Skeletal muscle satellite cell (primary cell): ENCODE data around the gene CNTNAP2.

ENCODE experiments used
- H3K27me3 ChIP-seq: 2 replicates; pipeline ENCODE4 v1.7.0; 2013; ENCODE audit warnings: low read length; ENCODE audit not compliant: control insufficient read depth, insufficient read depth
- H3K36me3 ChIP-seq: 2 replicates; pipeline ENCODE4 v1.7.0; 2013; ENCODE audit warnings: mild to moderate bottlenecking, control low read depth, low read length; ENCODE audit not compliant: insufficient read depth
- H3K4me1 ChIP-seq: 2 replicates; pipeline ENCODE4 v1.7.0; 2013; ENCODE audit warnings: low read length; ENCODE audit not compliant: control insufficient read depth, insufficient read depth
- H3K4me2 ChIP-seq: 2 replicates; pipeline ENCODE4 v1.7.0; 2013; ENCODE audit warnings: mild to moderate bottlenecking, low read length
- H3K4me3 ChIP-seq: 2 replicates; pipeline ENCODE4 v1.7.0; 2013; ENCODE audit warnings: low read length
- H3K9ac ChIP-seq: 2 replicates; pipeline ENCODE4 v1.7.0; 2013; ENCODE audit warnings: mild to moderate bottlenecking, low read depth, low read length, moderate library complexity
- H3K9me3 ChIP-seq: replicated peaks from 2 replicates; pipeline ENCODE4 v1.7.0; 2013; ENCODE audit warnings: mild to moderate bottlenecking, control low read depth, low read length

The CNTNAP2 gene

GRCh38 chr7:148020679-148021078, 1904.1 kb downstream of the CNTNAP2 start:
- Histone ChIP-seq H3K4me1 (no peaks in the 10 kb centered on the region), H3K36me3 (no peaks in the 10 kb centered on the region), H3K27me3 (no peaks in the 10 kb centered on the region), H3K4me2 (no peak overlapping the region), H3K9ac (no peak overlapping the region), H3K9me3 (no peaks in the 10 kb centered on the region), H3K4me3 (no peak overlapping the region)

- H3K4me2 ChIP-seq = no peak overlapping the region
- no peaks in the 10 kb centered on the region for H3K9me3 ChIP-seq
- H3K4me1 ChIP-seq = no peaks in the 10 kb centered on the region
- H3K27me3 ChIP-seq = no peaks in the 10 kb centered on the region
- no peak overlapping the region for H3K4me3 ChIP-seq
- H3K36me3 ChIP-seq = no peaks in the 10 kb centered on the region
- H3K9ac ChIP-seq = no peak overlapping the region
Measured at GRCh38 chr7:148021507-148022045, 1905.0 kb downstream of the CNTNAP2 start.

GRCh38 chr7:148022832-148023231, 1906.2 kb downstream of the CNTNAP2 start:
- Histone ChIP-seq H3K4me2 (no peak overlapping the region), H3K4me3 (no peak overlapping the region), H3K27me3 (no peaks in the 10 kb centered on the region), H3K36me3 (no peaks in the 10 kb centered on the region), H3K9me3 (no peaks in the 10 kb centered on the region), H3K4me1 (no peaks in the 10 kb centered on the region), H3K9ac (no peak overlapping the region)

GRCh38 chr7:148026713-148027112, 1910.1 kb downstream of the CNTNAP2 start:
- H3K36me3 ChIP-seq = no peaks in the 10 kb centered on the region
- no peak overlapping the region for H3K4me2 ChIP-seq
- no peaks in the 10 kb centered on the region for H3K4me1 ChIP-seq
- H3K27me3 ChIP-seq = no peaks in the 10 kb centered on the region
- no peaks in the 10 kb centered on the region for H3K9me3 ChIP-seq
- no peak overlapping the region for H3K4me3 ChIP-seq
- H3K9ac ChIP-seq = no peak overlapping the region

- Histone ChIP-seq H3K36me3 (no peaks in the 10 kb centered on the region), H3K9ac (no peak overlapping the region), H3K9me3 (peaks cover 6% of the 10 kb centered on the region), H3K4me1 (no peaks in the 10 kb centered on the region), H3K4me2 (no peak overlapping the region), H3K27me3 (no peaks in the 10 kb centered on the region), H3K4me3 (no peak overlapping the region)
Measured at GRCh38 chr7:148028165-148028564, 1911.6 kb downstream of the CNTNAP2 start.

GRCh38 chr7:148031019-148031418, 1914.4 kb downstream of the CNTNAP2 start:
- Histone ChIP-seq H3K9ac (no peak overlapping the region), H3K36me3 (no peaks in the 10 kb centered on the region), H3K4me1 (no peaks in the 10 kb centered on the region), H3K4me3 (no peak overlapping the region), H3K27me3 (no peaks in the 10 kb centered on the region), H3K4me2 (no peak overlapping the region), H3K9me3 (peaks cover 6% of the 10 kb centered on the region)

GRCh38 chr7:148031811-148032210, 1915.2 kb downstream of the CNTNAP2 start:
- H3K4me1 ChIP-seq = no peaks in the 10 kb centered on the region
- no peak overlapping the region for H3K4me2 ChIP-seq
- no peaks in the 10 kb centered on the region for H3K27me3 ChIP-seq
- peaks cover 6% of the 10 kb centered on the region for H3K9me3 ChIP-seq
- no peaks in the 10 kb centered on the region for H3K36me3 ChIP-seq
- H3K9ac ChIP-seq = no peak overlapping the region
- H3K4me3 ChIP-seq = no peak overlapping the region

- no peaks in the 10 kb centered on the region for H3K27me3 ChIP-seq
- peaks cover 6% of the 10 kb centered on the region for H3K9me3 ChIP-seq
- H3K9ac ChIP-seq = no peak overlapping the region
- no peak overlapping the region for H3K4me2 ChIP-seq
- no peaks in the 10 kb centered on the region for H3K4me1 ChIP-seq
- no peak overlapping the region for H3K4me3 ChIP-seq
- H3K36me3 ChIP-seq = no peaks in the 10 kb centered on the region
Measured at GRCh38 chr7:148035950-148036349, 1919.3 kb downstream of the CNTNAP2 start.

GRCh38 chr7:148037044-148037443, 1920.4 kb downstream of the CNTNAP2 start:
- H3K9ac ChIP-seq = no peak overlapping the region
- no peaks in the 10 kb centered on the region for H3K27me3 ChIP-seq
- H3K4me2 ChIP-seq = no peak overlapping the region
- peaks cover 6% of the 10 kb centered on the region for H3K9me3 ChIP-seq
- H3K4me3 ChIP-seq = no peak overlapping the region
- no peaks in the 10 kb centered on the region for H3K4me1 ChIP-seq
- no peaks in the 10 kb centered on the region for H3K36me3 ChIP-seq

- H3K9me3 ChIP-seq = peaks cover 4% of the 10 kb centered on the region
- H3K4me1 ChIP-seq = no peaks in the 10 kb centered on the region
- H3K9ac ChIP-seq = no peak overlapping the region
- no peaks in the 10 kb centered on the region for H3K36me3 ChIP-seq
- no peak overlapping the region for H3K4me3 ChIP-seq
- H3K27me3 ChIP-seq = no peaks in the 10 kb centered on the region
- no peak overlapping the region for H3K4me2 ChIP-seq
Measured at GRCh38 chr7:148041156-148041555, 1924.6 kb downstream of the CNTNAP2 start.

GRCh38 chr7:148042935-148043631, 1926.5 kb downstream of the CNTNAP2 start:
- no peak overlapping the region for H3K4me3 ChIP-seq
- H3K4me2 ChIP-seq = no peak overlapping the region
- H3K9me3 ChIP-seq = peaks cover 4% of the 10 kb centered on the region
- no peaks in the 10 kb centered on the region for H3K4me1 ChIP-seq
- no peaks in the 10 kb centered on the region for H3K27me3 ChIP-seq
- no peak overlapping the region for H3K9ac ChIP-seq
- no peaks in the 10 kb centered on the region for H3K36me3 ChIP-seq

- H3K4me1 ChIP-seq = no peaks in the 10 kb centered on the region
- no peaks in the 10 kb centered on the region for H3K36me3 ChIP-seq
- no peak overlapping the region for H3K4me2 ChIP-seq
- no peaks in the 10 kb centered on the region for H3K27me3 ChIP-seq
- H3K4me3 ChIP-seq = no peak overlapping the region
- H3K9me3 ChIP-seq = peaks cover 4% of the 10 kb centered on the region
- H3K9ac ChIP-seq = no peak overlapping the region
Measured at GRCh38 chr7:148044173-148044572, 1927.6 kb downstream of the CNTNAP2 start.
